Measurements from ENCODE around the gene HCN1.

HCN1 gene

GRCh38 chr5:45696206-45696836 is at the start of gene HCN1:
Gene HCN1 (minus strand): TSS chr5:45696380.
- DNase-seq, result peak; percentile 73 to 98 (median 83)
- intact Hi-C loops (cut with DNase I), result loop anchor here (2.0 to 5.0 kb wide), 2 partner anchors 71 to 658 kb away; no protein-coding TSS in a partner anchor

GRCh38 chr5:45741110-45741509 is 44.9 kb upstream of the HCN1 start:
- peak in 5 of 10 donors; percentile 16 to 80 (median 38) for DNase-seq
- intact Hi-C loops (cut with DNase I), result no loop called here

- intact Hi-C loops (cut with DNase I), result no loop called here
- no peak for DNase-seq
Observed at GRCh38 chr5:45737153-45737552, 41.0 kb upstream of the HCN1 start.

DNA sequence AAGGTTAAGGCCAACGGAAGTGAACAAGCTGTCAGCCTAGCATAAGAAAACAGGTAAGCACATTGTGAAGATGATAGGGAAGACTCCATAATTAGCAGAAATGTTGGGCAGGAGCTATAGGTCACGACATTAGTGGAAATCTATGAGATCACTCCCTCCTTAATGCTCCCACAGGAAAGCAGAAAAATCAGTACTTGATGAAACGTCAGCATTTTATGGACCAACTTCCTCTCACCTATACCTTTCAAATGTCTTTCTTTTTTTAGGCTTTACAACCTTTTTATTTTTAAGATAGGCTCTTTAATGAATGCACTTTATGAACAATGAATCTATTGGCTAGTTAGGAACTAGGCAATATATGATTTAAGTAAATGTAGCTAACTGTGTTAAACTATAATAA is 29.4 kb upstream of the HCN1 start:
- intact Hi-C loops (cut with DNase I), result no loop called here
- DNase-seq, result no peak

DNA sequence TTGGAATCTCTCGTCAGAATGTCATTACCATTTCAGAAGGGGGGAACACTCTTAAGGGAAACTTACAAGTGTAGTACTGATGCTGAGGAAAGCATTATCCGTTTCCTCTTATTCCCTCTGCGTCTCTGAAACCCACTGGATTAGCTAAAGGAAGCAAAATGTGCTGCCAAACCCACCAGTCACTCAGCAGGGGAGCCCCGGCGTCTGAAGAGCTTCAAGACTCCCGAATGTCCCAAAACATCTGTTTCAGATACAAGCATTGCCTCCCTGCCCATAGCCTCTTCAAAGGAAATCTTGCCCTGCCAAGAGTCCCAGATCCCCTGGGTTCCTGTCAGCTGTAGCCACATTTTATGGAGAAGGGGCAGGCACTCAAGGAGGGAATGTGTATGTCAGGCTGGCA is 1.0 kb upstream of the HCN1 start:
- no peak for DNase-seq
- intact Hi-C loops (cut with DNase I), result loop anchor here (2.0 to 5.0 kb wide), 2 partner anchors 70 to 658 kb away; no protein-coding TSS in a partner anchor

- intact Hi-C loops (cut with DNase I), result loop anchor here (2.0 to 5.0 kb wide), 2 partner anchors 72 to 657 kb away; no protein-coding TSS in a partner anchor
Observed at GRCh38 chr5:45695804-45696156, 400 bp downstream of the HCN1 start.

GRCh38 chr5:45694971-45695803 is 993 bp downstream of the HCN1 start:
- DNase-seq, result peak in 8 of 10 donors; percentile 10 to 89 (median 32)
- intact Hi-C loops (cut with DNase I), result loop anchor here (5.0 kb wide), 1 partner anchor 72 kb away; no protein-coding TSS in a partner anchor

More at GRCh38 chr5:45695804-45696156, 400 bp downstream of the HCN1 start:
- peak in 2 of 10 donors; percentile 12 to 59 for DNase-seq

DNA sequence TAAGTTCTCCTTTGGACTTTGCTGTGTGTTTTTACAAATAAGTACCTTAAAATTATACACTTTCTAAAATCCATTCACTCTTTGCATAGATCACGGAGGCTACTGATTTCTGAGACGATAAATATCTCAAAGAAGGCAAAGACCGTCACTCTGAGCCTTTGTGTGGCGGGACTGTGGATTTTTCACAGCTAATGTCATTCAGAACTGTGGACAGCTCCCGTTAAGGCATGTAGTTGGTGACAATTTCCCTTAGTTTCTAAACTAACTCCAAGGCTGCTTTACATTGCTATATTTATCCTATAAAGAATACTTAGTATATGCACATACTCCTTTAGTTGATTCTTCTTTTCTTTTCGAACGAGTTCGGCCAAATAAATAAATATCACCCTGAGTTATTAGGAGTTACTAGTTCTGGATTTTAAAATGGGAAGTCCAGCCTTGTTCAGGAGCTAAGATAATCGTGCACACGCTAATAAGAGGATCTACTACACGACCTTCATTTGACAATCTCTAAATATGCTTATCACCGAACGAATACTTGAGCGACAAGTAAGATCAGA is 1.8 kb downstream of the HCN1 start:
- intact Hi-C loops (cut with DNase I), result no loop called here
- DNase-seq, result no peak

DNA sequence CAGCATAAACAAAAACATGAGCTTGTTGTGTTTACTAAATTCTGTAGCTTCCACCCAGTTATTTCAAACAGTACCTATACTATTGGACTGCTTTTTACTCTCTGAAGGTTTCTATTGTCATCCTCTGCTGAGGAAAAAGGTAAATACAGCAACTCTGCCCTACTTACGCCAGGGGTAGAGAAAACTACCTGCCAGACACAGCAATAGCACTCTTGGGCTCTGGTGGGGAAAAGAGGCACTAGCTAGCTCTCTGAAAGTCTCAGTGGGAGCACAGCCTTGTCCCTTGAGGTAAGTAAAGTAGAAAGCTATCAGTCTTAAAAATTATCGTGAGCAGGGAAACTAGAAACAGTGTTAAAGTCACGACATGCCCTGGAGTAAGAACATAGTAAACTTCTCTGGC is 3.7 kb downstream of the HCN1 start:
- DNase-seq, result no peak
- intact Hi-C loops (cut with DNase I), result no loop called here

DNA sequence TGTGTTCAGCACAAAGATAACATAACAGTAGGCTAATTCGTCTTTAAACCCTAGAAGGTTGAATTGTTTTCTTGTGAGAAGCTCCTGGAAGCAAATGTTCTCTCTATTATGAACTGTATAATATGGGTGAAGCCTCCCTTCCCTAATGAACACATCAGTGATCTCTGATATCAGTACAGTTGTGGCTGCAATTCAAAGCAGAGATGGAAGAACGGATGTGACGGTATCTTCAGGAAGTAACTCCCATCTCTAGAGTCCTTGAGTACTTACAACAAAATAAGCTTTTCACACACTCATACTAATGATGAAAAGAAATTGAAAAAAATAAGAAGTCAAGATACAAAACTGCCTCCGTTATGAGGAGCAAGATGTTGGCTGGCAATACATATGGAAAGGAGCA is 4.5 kb downstream of the HCN1 start:
- intact Hi-C loops (cut with DNase I), result no loop called here
- no peak for DNase-seq

DNA sequence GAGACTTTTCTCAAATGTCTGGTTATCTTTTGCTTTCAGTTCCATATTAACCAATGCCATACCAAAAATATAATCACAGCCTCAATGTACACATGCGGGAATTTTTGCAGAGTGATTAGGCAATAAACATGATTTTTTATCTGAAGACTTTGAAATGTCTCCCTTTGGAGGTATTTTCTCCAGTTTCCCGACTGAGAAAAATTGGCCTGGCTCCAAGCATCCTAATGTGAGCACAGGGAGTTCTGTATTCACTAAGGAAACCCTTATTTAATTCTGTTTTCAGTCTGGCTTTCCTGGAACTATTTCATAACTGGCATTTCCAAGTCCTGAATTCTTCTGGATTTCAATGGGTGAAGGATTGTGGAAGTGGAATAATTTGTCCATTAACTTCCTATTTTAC is 8.5 kb downstream of the HCN1 start:
- intact Hi-C loops (cut with DNase I), result no loop called here
- no peak for DNase-seq

DNA sequence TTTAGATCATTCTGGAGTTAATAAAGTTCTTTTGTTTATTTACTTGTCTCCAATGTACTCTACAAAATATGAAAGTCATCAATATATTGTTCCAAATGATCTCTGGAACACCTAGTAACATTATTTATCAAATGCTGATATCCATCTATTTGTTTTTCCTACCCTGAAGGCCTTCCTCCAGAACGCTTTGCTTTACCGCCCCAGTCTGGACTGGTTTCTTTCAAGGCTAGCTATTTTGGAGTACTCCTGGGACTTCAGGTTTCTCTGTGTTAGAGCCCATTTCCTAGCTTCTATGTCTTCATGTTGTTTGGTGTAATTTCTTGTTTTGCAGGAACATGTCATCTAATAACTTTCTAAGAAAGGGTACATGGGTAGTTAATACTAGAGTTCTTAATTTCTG is 9.6 kb downstream of the HCN1 start:
- DNase-seq, result no peak
- intact Hi-C loops (cut with DNase I), result no loop called here

GRCh38 chr5:45684118-45684517 is 12.1 kb downstream of the HCN1 start:
- DNase-seq, result no peak
- intact Hi-C loops (cut with DNase I), result no loop called here

- intact Hi-C loops (cut with DNase I), result no loop called here
- peak in 1 of 10 donors; percentile 13 for DNase-seq
Observed at GRCh38 chr5:45680950-45681349, 15.2 kb downstream of the HCN1 start.

GRCh38 chr5:45677524-45677923 is 18.7 kb downstream of the HCN1 start:
- intact Hi-C loops (cut with DNase I), result no loop called here
- no peak for DNase-seq

GRCh38 chr5:45672271-45672670 is 23.9 kb downstream of the HCN1 start:
- no peak for DNase-seq
- intact Hi-C loops (cut with DNase I), result no loop called here

- intact Hi-C loops (cut with DNase I), result no loop called here
- no peak for DNase-seq
Observed at GRCh38 chr5:45648744-45649143, 47.4 kb downstream of the HCN1 start.

- no peak for DNase-seq
- intact Hi-C loops (cut with DNase I), result no loop called here
Observed at GRCh38 chr5:45643056-45643455, 53.1 kb downstream of the HCN1 start.

DNA sequence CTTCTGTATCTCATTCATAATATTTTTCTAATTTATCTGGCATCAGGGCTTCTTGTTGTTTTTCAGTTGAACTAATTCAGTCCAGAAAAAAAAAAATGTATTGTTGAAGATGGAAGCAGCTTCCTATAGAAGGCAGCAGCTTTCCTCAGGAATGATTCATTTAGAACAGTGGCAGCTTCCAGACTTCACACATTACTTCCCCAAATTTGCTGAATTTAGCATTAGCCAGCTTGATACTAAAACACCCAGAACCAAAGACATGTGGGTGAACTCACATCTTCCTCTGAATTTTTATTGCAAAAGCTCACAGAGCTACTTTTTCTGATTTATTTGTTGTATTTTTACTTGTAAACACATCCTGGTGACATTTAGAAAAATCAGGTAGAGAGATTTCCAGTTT is 53.8 kb downstream of the HCN1 start:
- intact Hi-C loops (cut with DNase I), result no loop called here
- no peak for DNase-seq

- intact Hi-C loops (cut with DNase I), result no loop called here
- DNase-seq, result no peak
Observed at GRCh38 chr5:45639040-45639439, 57.1 kb downstream of the HCN1 start.

DNA sequence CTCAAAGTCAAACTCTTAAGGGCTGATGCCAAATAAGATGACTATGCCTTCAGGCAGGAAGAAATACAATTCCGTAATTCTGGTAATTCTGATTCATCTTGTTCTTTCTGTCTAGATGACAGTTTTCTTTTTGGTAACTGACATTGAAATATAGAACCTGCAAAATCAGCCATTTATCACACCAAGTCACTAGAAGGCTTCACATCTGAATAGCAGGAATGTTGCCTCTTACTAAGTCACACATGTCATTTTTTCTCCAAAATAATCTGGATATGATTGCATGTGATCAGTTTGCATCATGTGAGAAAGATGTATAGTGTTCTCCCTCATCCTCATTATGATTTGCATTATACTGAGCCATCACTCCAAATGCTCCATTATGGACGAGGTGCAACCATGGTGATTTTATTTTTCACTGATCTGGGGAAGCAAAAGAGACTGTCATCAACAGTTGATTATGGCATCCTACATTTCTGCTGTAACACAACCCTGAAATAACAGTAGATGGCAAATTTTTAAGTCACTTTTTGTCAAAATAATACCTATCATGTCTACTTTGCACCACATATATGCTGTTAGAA is 69.0 kb downstream of the HCN1 start:
- no peak for DNase-seq
- intact Hi-C loops (cut with DNase I), result no loop called here
